H1 (cell line): ENCODE measurements around the gene PSMD12. TPM values are rescaled to one million over a fixed set of nuclear protein-coding genes. Genes with fewer than 3 reads are reported as not detected.

Experiments used
- CBX8 ChIP-seq: fragments of 300-800, 300-1000 bp; sonication (generic); IDR thresholded peaks from 2 replicates; pipeline ENCODE4 v1.7.1; 2016; ENCODE audit warnings: low read depth, low read length, borderline replicate concordance
- CEBPB ChIP-seq: IDR thresholded peaks from 2 replicates; pipeline ENCODE4 v1.6.1; 2012; ENCODE audit warnings: low read depth, low read length
- CREB1 ChIP-seq: IDR thresholded peaks from 2 replicates; pipeline ENCODE4 v1.6.1; 2012; ENCODE audit warnings: inconsistent platforms
- EGR1 ChIP-seq: IDR thresholded peaks from 2 replicates; pipeline ENCODE4 v1.6.1; 2011; ENCODE audit warnings: low read depth, low read length, borderline replicate concordance
- GTF2F1 ChIP-seq: IDR thresholded peaks from 2 replicates; pipeline ENCODE4 v1.6.1; 2012; ENCODE audit warnings: low read depth, low read length, improper control_type of control experiment, borderline replicate concordance
- HDAC2 ChIP-seq, 2 experiments: fragments of 300-600 bp in 1 of 2; sonication (generic) in 1 of 2; IDR thresholded peaks; 2 replicates each; pipeline ENCODE4 v1.6.1; 2011 to 2012; ENCODE audit warnings: low read depth in 2 of 2, low read length in 2 of 2, mild to moderate bottlenecking in 2 of 2, moderate library complexity in 2 of 2, borderline replicate concordance in 1 of 2, inconsistent platforms in 1 of 2
- KDM5A ChIP-seq: fragments of 200-600 bp; IDR thresholded peaks from 2 replicates; pipeline ENCODE4 v1.7.1; 2012; ENCODE audit warnings: mild to moderate bottlenecking, low read length, inconsistent platforms, mixed read lengths
- PHF8 ChIP-seq: fragments of 200-600 bp; sonication (generic); conservative IDR thresholded peaks from 2 replicates; pipeline ENCODE4 v1.7.1; 2012; ENCODE audit warnings: low read depth, mild to moderate bottlenecking, inconsistent platforms, low read length, moderate library complexity
- POLR2A ChIP-seq, 2 experiments: IDR thresholded peaks; 1 replicate in 1 of 2; 2 replicates in 1 of 2; pipeline ENCODE4 v1.6.1; 2011; ENCODE audit warnings: low read depth in 2 of 2, low read length in 2 of 2, mild to moderate bottlenecking in 2 of 2; ENCODE audit errors: control extremely low read depth in 1 of 2
- SIN3A ChIP-seq, 2 experiments: IDR thresholded peaks in 1 of 2; conservative IDR thresholded peaks in 1 of 2; 2 replicates each; pipeline ENCODE4 v1.6.1; 2011 to 2012; ENCODE audit warnings: low read length in 2 of 2, improper control_type of control experiment in 1 of 2, low read depth in 1 of 2, mild to moderate bottlenecking in 1 of 2
- TEAD4 ChIP-seq: IDR thresholded peaks from 2 replicates; pipeline ENCODE4 v1.6.1; 2012; ENCODE audit warnings: low read depth, low read length, inconsistent platforms, mixed read lengths
- polyA plus RNA-seq, 7 experiments: library from polyadenylated mRNA; depleted of rRNA in 3 of 7; stranded (reverse) in 5 of 7; unstranded in 2 of 7; fragments of >200 nt in 5 of 7; fragments of 200-250 nt in 2 of 7; gene quantifications; 1 replicate in 5 of 7; 2 replicates in 1 of 7; 4 replicates in 1 of 7; pipeline versions ENCODE4 v1.2.1 to v1.2.3, GENCODE V29; 2011 to 2013; ENCODE audit warnings: missing spikeins in 2 of 7, mixed read lengths in 2 of 7
- total RNA-seq: library from RNA; stranded (reverse); fragmentation: NEBNext Ultra II Directional; extraction: Animal tissue kit (Norgen Biotek cat#: 25700); gene quantifications from 2 replicates; pipeline ENCODE4 v1.2.1, GENCODE V29; 2021
- TF ChIP-seq, protein P1 (sequence below): fragments of 300-600 bp; sonication (generic); IDR thresholded peaks from 2 replicates; pipeline ENCODE4 v1.7.1; 2012; ENCODE audit warnings: low read length, moderate library complexity, mild to moderate bottlenecking, inconsistent platforms; ENCODE audit not compliant: insufficient replicate concordance

The PSMD12 gene
- total and polyA plus RNA-seq, 2 of the 8 experiments (the other 6 are each of a cell fraction or from before 2014, with no cell fraction given), result 14.0 to 82.4 TPM

DNA sequence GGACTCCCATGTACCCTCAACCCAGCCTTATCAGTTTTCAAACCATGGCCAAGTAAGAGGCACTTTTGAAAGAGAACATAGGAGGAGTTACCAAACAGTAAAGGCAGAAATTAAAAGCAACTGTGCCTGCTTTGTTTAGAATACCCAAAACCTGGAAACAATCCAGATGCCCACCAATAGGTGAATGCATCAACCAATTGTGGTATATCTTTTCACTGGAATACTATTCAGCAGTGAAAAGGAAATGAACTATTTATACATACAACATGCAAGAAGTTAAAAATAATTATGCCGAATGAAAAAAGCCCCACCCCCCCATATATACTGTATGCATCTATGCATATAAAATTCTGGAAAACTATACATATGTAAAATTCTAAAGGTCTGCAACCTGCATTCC, 47.8 kb upstream of the PSMD12 start (continued):
- TF ChIP-seq, protein P1, sequence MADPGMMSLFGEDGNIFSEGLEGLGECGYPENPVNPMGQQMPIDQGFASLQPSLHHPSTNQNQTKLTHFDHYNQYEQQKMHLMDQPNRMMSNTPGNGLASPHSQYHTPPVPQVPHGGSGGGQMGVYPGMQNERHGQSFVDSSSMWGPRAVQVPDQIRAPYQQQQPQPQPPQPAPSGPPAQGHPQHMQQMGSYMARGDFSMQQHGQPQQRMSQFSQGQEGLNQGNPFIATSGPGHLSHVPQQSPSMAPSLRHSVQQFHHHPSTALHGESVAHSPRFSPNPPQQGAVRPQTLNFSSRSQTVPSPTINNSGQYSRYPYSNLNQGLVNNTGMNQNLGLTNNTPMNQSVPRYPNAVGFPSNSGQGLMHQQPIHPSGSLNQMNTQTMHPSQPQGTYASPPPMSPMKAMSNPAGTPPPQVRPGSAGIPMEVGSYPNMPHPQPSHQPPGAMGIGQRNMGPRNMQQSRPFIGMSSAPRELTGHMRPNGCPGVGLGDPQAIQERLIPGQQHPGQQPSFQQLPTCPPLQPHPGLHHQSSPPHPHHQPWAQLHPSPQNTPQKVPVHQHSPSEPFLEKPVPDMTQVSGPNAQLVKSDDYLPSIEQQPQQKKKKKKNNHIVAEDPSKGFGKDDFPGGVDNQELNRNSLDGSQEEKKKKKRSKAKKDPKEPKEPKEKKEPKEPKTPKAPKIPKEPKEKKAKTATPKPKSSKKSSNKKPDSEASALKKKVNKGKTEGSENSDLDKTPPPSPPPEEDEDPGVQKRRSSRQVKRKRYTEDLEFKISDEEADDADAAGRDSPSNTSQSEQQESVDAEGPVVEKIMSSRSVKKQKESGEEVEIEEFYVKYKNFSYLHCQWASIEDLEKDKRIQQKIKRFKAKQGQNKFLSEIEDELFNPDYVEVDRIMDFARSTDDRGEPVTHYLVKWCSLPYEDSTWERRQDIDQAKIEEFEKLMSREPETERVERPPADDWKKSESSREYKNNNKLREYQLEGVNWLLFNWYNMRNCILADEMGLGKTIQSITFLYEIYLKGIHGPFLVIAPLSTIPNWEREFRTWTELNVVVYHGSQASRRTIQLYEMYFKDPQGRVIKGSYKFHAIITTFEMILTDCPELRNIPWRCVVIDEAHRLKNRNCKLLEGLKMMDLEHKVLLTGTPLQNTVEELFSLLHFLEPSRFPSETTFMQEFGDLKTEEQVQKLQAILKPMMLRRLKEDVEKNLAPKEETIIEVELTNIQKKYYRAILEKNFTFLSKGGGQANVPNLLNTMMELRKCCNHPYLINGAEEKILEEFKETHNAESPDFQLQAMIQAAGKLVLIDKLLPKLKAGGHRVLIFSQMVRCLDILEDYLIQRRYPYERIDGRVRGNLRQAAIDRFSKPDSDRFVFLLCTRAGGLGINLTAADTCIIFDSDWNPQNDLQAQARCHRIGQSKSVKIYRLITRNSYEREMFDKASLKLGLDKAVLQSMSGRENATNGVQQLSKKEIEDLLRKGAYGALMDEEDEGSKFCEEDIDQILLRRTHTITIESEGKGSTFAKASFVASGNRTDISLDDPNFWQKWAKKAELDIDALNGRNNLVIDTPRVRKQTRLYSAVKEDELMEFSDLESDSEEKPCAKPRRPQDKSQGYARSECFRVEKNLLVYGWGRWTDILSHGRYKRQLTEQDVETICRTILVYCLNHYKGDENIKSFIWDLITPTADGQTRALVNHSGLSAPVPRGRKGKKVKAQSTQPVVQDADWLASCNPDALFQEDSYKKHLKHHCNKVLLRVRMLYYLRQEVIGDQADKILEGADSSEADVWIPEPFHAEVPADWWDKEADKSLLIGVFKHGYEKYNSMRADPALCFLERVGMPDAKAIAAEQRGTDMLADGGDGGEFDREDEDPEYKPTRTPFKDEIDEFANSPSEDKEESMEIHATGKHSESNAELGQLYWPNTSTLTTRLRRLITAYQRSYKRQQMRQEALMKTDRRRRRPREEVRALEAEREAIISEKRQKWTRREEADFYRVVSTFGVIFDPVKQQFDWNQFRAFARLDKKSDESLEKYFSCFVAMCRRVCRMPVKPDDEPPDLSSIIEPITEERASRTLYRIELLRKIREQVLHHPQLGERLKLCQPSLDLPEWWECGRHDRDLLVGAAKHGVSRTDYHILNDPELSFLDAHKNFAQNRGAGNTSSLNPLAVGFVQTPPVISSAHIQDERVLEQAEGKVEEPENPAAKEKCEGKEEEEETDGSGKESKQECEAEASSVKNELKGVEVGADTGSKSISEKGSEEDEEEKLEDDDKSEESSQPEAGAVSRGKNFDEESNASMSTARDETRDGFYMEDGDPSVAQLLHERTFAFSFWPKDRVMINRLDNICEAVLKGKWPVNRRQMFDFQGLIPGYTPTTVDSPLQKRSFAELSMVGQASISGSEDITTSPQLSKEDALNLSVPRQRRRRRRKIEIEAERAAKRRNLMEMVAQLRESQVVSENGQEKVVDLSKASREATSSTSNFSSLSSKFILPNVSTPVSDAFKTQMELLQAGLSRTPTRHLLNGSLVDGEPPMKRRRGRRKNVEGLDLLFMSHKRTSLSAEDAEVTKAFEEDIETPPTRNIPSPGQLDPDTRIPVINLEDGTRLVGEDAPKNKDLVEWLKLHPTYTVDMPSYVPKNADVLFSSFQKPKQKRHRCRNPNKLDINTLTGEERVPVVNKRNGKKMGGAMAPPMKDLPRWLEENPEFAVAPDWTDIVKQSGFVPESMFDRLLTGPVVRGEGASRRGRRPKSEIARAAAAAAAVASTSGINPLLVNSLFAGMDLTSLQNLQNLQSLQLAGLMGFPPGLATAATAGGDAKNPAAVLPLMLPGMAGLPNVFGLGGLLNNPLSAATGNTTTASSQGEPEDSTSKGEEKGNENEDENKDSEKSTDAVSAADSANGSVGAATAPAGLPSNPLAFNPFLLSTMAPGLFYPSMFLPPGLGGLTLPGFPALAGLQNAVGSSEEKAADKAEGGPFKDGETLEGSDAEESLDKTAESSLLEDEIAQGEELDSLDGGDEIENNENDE, result no peak
- TF ChIP-seq HDAC2 (IDR thresholded peaks at IDR 0.05; ENCODE audit: borderline replicate concordance in 1 of 2, low read depth in 2 of 2, low read length in 2 of 2) (0 out of 4 replicates have a peak, but pooled peaks of 1 of the 2 experiments have one; percentile 52), POLR2A (IDR thresholded peaks at IDR 0.05; ENCODE audit: control extremely low read depth in 1 of 2, low read depth in 2 of 2, low read length in 2 of 2) (no peak), PHF8 (no peak), SIN3A (conservative IDR thresholded peaks at IDR 0.05 in 1 of 2, IDR thresholded peaks at IDR 0.05 in 1 of 2; ENCODE audit: low read depth in 1 of 2, low read length in 2 of 2) (no peak), KDM5A (no peak), CEBPB (no peak), CREB1 (no peak), GTF2F1 (no peak), TEAD4 (no peak), EGR1 (no peak), CBX8 (no peak)
